ENCODE measurements around the gene CHMP4A.
"Not testable (repeated sequence)": the region's sequence is repeated elsewhere in the genome, so short reads cannot be mapped to it uniquely, and the experiment has no call there.

CHMP4A gene

DNA sequence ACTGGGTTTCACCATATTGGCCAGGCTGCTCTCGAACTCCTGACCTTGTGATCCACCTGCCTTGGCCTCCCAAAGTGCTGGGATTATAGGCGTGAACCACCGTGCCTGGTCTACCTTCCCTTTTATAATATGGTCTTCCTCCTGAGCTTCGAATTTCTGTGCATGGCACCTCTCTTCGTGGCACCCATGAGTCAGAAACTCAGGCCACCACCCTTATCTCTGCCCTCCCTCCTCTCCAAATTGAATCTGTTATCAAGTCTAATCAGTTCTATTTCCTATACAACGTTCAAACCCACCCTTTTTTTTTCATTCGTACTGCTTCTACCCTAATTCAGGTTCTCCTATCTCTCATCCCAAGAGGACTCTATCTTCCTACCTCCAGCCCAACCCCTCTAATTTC, 34.1 kb upstream of the CHMP4A start:
- DNase-seq: no peak

DNA sequence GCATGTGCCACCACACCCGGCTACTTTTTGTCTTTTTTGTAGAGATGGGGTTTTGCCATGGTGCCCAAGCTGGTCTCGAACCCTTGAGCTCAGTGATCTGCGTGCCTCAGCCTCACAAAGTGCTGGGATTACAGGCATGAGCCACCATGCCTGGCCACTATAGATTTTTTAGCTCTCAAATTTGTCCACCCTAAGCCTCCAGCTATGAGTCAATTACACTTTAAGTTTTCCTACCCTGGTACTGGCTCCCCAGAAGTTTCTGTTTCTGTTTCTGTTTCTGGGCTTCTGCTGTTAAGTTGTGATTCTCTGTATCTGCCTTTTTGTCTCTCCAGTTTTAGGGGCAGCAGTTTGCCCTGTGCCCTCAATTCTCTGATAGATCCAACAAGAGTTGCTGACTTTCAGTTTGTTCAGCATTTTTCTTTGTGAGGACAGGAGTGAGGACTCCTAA, 33.5 kb upstream of the CHMP4A start:
- no peak for DNase-seq

DNA sequence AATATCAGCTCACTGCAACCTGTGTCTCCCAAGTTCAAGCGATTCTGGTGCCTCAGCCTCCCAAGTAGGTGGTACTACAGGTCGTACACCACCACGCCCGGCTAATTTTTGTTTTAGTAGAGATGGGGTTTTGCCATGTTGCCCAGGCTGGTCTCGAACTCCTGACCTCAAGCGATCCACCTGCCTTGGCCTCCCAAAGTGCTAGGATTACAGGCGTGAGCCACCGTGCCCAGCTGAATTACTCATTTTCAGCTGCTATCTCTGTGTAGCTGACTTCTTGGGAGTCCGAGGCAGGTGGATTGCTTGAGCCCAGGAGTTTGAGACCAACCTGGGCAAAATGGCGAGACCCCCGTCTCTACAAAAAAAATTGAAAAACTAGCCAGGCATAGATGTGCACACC, 32.1 kb upstream of the CHMP4A start:
- DNase-seq: not testable (repeated sequence)

DNA sequence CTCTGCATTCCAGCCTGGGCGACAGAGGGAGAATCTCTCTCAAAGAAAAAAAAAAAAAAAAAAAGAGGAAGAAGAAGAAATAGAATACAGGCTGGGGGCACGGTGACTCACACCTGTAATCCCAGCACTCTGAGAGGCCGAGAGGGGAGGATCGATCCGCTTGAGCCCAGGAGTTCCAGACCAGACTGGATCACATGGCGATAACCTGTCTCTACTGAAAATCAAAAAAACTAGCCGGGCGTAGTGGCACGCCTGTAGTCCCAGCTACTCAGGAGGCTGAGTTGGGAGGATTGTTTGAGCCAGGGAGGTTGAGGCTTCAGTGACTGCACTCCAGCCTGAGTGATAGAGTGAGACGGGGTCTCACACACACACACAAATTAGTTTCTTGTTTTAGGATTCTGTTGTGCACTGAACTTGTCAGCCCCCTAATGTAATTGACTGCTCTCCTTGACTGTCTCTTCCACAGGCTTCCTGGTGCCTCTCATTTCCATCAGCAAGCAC, 30.1 kb upstream of the CHMP4A start:
- peak in 1 of 51 donors; percentile 45 for DNase-seq

DNA sequence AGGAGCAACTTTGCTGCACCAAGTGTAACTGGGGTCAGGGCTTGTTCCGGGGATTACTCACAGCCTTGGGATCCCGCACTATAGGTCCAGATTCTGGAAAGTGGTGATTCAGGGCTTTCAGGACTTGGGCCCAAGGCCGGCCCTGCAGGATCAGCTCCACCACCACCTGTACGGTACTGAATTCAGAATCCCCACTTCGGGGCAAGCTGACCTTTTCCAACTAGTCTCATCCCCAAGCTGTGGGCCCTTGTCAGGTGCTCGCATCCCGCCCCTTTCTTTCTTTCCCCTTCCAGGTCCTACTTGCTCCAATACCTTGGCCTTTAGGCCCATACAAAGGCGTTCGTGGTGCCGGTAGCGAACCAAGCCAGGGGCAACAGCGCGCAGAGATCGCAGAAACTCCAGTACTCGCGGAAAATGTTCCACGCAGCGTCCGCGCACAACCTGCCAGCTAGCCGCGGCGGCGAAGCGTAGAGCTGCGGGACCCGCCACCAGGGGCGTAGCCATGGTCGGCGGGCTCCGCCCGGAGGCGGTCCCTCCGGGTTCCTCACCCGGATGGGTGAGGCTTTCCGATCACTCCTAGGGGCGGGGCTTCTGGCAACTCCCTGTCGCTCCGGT, 28.6 kb upstream of the CHMP4A start:
- peak in 32 of 51 donors; percentile 84 to 99 (median 94) for DNase-seq

DNA sequence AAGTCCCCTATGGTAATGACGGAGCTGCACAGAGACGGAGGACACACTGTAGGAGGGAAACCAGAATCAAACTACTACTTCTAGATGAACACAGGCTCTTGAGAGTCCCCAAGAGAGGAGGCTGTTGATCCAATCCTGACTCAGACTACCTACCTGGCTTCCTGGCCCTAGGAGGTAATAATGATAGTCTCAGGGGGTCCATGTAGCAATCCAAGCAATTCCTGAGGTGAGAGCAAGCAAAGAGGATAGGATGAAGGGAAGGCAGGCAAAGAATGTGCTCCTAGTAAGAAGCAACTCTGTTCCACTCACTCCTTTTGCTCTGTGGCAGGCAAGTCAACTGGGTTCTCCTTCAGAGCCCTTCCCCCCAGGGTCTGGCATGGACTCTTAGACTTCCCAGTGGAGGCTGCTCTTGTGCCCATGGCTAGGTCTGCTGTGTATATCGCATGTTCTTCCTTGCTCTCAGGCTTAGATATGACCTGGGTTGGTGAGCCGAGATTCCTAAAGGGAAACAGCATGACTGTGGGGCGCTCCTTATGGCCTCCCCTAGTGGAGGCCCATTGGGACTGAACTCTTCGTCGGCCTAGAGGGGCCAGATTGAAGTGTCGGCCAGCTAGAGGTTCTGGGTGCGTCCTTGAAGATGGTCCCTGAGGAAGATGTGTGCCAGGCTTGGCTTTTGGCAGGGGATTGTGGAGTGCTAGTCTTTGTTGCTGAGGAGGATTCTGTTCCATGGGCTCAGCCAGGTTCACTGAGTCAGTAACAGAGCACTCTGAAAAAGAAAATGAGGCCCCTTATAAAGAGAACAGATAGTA, 27.0 kb upstream of the CHMP4A start:
- DNase-seq: no peak

DNA sequence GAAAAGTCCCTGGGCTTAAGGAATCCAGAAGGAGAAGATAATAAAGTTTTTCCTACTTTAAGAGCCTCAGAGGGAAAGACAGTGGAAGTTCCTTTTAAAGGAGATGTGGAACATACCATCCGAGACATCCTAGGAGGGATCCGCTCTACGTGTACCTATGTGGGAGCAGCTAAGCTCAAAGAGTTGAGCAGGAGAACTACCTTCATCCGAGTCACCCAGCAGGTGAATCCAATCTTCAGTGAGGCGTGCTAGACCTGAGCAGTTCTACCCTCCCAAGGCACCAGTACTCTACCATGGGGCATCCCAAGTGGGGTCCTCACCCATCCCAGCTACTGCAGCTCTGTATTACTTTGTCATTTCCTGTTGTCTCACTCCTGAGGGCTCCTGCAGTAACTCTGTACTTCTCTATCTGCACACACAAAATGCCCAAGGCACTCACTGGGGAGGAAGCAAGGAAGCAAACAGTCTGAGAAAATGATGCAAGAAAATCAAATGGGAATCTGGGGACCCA, 25.3 kb upstream of the CHMP4A start:
- no peak for DNase-seq

DNA sequence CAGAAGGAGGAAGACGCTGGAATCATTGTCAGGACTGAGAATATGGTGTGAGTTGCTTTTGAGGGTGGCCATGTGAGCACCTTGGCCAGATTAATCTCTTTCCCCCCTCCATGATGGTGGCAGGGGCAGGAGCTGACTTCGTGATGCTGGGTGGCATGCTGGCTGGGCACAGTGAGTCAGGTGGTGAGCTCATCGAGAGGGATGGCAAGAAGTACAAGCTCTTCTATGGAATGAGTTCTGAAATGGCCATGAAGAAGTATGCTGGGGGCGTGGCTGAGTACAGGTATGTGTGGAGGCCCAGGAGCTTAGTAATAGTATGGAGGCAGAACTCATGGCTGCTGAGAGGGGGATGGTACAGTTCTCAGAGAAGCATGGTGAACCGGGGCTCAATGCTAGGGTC, 24.8 kb upstream of the CHMP4A start:
- DNase-seq: peak in 1 of 51 donors; percentile 28

DNA sequence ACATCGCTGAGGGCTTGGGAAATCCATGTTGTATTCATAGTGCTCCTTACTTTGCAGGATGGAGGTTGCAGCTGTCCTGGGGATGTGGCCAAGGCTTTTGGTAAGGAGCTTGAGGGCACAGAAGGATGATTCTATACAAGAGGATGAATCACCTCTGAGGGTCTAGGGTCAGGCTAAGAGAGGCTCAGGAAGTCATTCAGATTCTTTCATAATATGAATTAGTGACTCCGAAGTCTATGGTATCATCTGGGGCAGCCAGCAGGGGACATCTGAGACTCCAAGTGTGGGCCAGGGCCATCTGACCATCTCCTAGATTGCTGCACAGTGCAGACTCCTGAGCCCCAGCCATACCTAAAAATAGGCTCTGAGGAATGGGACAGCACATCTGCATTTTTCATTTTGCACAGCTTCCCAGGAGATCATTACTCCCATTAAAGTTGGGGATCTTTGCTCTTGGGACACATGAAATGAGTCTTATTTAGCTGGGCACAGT, 24.2 kb upstream of the CHMP4A start:
- no peak for DNase-seq

DNA sequence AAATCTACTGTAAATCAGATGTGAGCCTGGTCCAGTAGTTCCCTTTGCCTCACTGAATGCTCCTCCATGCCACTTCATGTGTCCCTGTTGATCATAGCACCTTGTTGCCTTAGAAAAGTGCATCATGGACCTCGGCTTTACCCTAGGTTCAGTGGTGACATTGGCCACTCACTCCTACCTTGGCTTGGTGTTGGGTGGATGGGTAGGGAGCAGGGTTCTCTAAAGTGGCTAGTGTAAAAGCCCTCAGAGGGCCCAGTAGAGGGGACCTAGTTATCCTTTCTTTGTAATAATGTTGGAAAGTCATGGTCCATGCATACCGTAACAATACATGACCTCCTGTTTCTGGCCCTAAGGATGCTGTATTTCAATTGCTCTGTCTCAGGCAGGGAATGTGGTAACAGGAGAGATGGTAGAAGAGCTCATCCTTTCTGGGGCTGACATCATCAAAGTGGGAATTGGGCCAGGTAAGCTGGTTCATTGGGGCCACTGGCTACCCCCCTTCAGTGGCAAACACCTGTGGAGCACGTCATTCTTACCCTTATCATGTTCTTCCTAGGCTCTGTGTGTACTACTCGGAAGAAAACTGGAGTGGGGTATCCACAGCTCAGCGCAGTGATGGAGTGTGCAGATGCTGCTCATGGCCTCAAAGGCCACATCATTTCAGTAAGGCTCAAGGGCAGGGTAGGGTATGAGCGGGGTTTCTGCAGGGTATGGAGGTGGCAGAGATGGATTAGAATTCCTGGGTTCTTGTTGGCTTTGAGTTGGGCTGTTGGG, 23.6 kb upstream of the CHMP4A start:
- DNase-seq: no peak

DNA sequence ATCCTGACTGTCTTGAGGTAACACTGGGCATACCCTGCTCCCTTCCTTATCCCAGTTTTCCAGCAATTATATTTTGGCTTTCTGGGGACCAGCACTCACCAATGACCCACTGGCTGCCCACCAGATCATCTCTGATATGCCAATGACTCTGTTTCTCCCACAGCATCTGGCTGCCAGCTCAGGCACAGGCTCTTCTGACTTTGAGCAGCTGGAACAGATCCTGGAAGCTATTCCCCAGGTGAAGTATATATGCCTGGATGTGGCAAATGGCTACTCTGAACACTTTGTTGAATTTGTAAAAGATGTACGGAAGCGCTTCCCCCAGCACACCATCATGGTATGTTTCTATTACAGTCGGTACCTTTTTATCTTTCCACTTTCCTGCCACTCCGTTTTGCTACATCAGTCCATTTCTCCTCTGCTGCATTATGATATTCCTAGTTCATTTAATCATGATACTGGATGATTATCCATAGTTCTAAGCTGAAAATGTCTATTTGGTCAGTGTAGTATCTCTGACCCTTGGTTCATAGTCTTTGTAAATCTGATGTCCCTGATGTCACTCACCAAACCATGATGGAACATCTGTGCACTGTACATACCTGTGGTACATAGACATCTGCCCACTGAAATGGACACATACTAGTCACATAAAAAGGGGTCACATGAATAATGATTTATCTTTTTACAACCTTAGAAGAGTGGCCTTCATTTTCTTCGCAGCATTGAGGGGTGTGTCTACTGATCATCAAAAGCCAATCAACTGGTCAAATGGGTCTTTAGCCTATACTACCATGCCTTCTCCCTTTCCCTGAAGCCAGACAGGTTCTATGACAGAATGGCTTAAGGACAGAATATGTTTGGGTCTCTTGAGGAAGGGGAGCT, 22.8 kb upstream of the CHMP4A start:
- no peak for DNase-seq

DNA sequence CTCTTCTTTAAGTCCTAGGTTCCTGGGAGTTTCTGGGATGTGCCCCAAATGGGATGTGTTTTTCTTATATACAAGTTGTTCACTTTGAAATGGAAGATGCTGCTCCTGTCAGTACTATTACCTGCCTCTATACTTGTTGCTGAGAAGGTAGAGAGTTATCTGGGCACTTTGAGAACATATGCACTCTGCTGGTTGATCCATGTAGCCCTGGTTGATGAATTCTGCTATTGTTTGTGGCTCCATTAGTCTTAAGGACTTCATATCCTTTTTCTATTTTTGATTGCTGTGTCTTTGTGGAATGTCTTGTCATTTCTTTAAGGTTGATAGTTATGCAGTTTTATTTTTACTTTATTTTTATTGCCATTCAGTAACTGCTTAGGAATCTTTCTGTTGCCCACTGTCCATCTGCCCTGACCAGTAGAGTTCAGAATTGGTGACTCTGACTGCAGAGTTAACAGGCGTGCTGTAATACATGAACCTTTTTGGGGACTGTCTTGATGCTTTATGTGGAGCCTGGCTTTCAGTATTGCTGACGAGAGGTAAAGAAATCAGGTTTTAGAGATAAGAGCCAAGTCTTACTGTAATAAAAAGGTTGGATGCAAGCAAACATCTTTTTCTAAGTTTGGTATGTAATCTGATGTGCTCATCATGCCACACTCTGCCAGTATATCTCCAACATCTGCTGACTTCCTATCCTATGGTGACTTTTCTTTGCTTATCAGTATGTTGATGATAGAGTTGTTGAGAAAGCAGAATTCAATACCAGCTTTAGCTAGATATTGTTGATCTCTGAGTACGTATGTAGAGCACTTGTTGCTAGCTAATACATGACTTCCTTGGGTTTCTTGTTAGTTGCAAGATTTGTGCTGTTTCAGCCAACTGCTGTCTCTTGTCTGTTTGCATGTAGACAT, 21.1 kb upstream of the CHMP4A start:
- no peak for DNase-seq

DNA sequence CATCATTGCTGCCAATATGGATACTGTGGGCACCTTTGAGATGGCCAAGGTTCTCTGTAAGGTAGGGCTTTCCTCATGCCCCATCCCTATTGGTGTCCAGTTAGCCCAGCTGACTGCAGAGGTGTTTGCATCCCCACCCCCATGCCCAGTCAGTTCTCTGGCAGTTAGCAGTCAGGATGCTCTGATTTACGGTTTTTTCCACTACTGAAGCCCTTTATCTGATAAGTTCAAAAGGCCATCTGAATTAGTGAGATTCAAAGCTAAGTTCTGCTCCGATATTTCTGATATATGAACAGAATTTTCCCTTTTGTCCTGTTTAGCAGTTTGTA, 20.2 kb upstream of the CHMP4A start:
- no peak for DNase-seq

DNA sequence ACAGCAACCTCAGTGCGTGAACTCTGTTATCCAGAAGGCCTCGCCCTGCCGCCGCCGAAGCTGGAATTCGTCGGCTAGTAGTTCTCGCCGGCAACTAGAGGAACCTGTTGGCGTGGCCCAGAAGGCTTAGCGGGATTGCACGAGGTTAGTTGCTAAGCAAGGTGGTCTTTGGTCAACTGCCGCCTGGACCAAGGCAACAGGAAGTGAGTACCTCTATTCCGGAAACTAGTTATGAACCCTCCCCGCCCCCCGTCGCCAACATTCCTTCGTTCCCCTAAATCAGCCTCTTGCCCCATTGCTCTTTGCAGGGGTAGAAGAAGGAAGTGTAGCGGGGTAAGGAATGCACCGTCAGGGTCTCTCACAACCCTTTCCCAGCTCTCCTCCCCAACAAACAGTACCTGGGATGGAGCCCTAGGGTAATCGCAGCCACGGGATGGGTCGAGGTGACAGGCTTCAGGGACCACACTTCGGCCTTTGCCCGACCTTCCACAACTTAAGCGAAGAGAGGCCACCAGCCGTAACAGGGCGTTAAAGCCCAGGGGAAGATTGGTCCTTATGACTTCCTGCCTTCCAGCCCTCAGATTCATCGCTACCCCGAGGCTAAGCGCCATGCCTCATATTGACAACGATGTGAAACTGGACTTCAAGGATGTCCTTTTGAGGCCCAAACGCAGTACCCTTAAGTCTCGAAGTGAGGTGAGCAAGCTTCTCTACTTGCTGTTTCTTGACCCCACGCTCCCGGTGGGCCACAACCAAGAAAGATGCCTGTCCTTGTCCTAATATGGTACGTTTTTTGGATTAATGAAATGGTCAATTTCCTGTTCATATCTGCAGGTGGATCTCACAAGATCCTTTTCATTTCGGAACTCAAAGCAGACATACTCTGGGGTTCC, 19.6 kb upstream of the CHMP4A start, which contains the start of gene GMPR2:
Gene GMPR2 (plus strand): TSS at position 285 of the 893 bp plus-strand sequence. CDS start 325 bp downstream, at position 610.
- peak in 6 of 51 donors; percentile 40 to 82 (median 78) for DNase-seq

DNA sequence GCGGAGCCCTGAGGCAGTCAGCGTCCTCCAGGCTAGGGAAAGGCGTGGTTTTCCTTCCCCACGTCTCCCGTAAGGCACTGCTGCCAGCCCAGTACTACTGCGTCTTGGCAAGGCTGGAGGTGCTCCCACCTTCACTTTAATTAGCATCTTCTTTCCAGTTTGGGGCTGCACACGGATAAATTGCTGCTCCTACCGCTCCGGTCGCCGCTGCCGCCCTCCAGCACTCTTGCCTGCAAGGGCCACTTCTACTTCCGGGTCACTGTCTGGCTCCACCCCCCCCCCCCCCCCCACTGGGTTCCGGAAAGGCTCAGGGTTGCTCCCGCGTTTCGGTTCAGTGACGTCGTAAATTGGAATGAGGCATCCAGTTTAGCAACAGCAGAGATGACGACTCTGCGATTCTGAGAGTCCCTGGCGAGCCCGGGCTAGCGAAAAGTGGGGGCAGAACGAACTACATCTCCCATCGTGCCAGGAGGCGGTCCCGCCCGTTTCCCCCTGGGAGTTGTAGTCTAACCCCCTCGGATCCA, 18.9 kb upstream of the CHMP4A start, which contains the start of gene NEDD8:
Gene NEDD8 (minus strand): TSS at position 247 of the 524 bp plus-strand sequence. CDS start 100 bp downstream, at position 147.
- DNase-seq: peak; percentile 77 to 100 (median 91)

DNA sequence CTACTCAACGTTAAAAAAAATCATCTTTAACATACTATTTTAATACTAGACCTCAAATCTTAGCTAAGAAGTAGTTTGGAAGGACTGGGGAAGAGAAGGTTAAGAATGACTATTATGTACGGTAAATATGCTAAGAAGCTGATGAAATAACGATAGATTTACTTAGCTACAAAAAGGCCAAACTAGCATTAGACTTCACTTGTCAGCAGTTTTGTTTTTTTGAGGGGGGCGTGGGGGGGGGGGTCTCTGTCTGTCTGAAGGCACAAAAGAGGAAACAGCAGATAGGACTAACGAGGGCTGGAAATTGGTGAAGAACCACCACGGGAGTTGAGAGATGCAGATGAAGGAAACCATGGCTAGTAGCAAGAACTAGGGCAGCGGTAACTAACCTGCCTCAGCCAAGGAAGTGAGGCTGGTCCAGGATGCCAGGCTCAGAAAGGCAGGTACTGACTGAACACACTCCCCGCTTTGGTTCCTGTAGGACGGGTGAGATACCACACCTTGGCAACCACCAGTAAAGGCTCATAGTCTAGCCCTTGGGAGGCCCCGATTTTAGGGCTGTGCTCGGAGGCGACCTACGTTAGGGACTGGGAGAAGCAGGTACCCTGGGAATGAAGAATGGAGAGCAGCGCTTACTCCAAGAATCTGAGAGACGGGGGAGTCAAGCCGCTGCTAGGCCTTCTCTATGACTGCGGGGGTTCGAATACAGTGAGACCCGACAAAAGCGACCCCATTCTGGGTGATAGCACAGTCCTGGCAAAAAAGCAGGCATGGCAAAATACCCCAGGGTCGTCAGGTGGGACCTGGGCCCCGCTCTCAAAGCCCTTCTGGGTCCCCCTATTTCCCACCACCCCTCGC, 18.2 kb upstream of the CHMP4A start:
- peak in 1 of 51 donors; percentile 40 for DNase-seq

DNA sequence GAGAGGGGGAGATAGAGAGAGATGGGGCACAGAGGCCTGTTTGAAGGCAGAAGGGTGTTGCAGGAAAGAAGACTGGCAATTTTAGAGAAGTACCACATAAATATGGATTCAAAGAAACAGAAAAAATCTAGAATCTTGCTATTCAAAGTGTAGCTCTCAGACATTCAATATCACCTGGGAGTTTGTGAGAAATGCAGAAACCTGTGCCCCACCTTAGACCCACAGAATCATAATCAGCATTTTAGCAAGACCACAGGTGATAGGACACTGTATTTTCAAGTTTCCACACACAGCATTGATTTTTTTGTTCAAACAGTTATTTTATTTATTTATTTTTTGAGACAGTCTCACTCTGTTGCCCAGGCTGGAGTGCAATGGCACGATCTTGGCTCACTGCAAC, 15.6 kb upstream of the CHMP4A start:
- DNase-seq: no peak

All from hypothalamus (tissue), 51 donors.